Measurements from ENCODE around the gene SPRR1A.

SPRR1A gene

GRCh38 chr1:152942161-152942560 is 41.7 kb upstream of the SPRR1A start:
- DNase-seq = no peak
- Histone ChIP-seq H3K4me2 (ENCODE audit: low read depth, low read length) (no peak overlapping the region), H2AFZ (ENCODE audit: low read length) (no peak overlapping the region), H3K9ac (ENCODE audit: low read length) (no peak overlapping the region), H3F3A (ENCODE audit: insufficient read depth, low read length) (no peaks in the 10 kb centered on the region), H3K9me2 (replicated peaks; ENCODE audit: insufficient read depth, low read length) (no peaks in the 10 kb centered on the region), H3K4me3 (ENCODE audit: low read length) (no peak overlapping the region), H3K4me1 (ENCODE audit: low read length) (no peaks in the 10 kb centered on the region), H3K27me3 (replicated peaks; ENCODE audit: insufficient read depth, low read length) (no peaks in the 10 kb centered on the region), H4K20me1 (ENCODE audit: insufficient read depth, low read length) (no peaks in the 10 kb centered on the region), H3K36me3 (replicated peaks; ENCODE audit: insufficient read depth, low read length) (no peaks in the 10 kb centered on the region), H3K79me2 (ENCODE audit: low read length) (no peaks in the 10 kb centered on the region), H3K9me3 (replicated peaks; ENCODE audit: insufficient read depth, low read length) (no peaks in the 10 kb centered on the region), H3K27ac (ENCODE audit: low read length) (no peak overlapping the region)
- TF ChIP-seq EZH2phosphoT487 (IDR thresholded peaks at IDR 0.05; ENCODE audit: low read length) (no peak), CTCF (IDR thresholded peaks at IDR 0.05; ENCODE audit: low read length) (no peak), EZH2 (optimal IDR thresholded peaks at IDR 0.05; ENCODE audit: low read depth, low read length) (no peak)

- Histone ChIP-seq H3K9ac (ENCODE audit: low read length) (no peak overlapping the region), H4K20me1 (ENCODE audit: insufficient read depth, low read length) (no peaks in the 10 kb centered on the region), H3K27ac (ENCODE audit: low read length) (no peak overlapping the region), H3K9me2 (replicated peaks; ENCODE audit: insufficient read depth, low read length) (no peaks in the 10 kb centered on the region), H3K79me2 (ENCODE audit: low read length) (no peaks in the 10 kb centered on the region), H3K36me3 (replicated peaks; ENCODE audit: insufficient read depth, low read length) (no peaks in the 10 kb centered on the region), H3K27me3 (replicated peaks; ENCODE audit: insufficient read depth, low read length) (no peaks in the 10 kb centered on the region), H3F3A (ENCODE audit: insufficient read depth, low read length) (no peaks in the 10 kb centered on the region), H3K4me3 (ENCODE audit: low read length) (no peak overlapping the region), H3K4me2 (ENCODE audit: low read depth, low read length) (no peak overlapping the region), H3K9me3 (replicated peaks; ENCODE audit: insufficient read depth, low read length) (no peaks in the 10 kb centered on the region), H3K4me1 (ENCODE audit: low read length) (no peaks in the 10 kb centered on the region), H2AFZ (ENCODE audit: low read length) (no peak overlapping the region)
- no peak for DNase-seq
- TF ChIP-seq CTCF (IDR thresholded peaks at IDR 0.05; ENCODE audit: low read length) (no peak), EZH2phosphoT487 (IDR thresholded peaks at IDR 0.05; ENCODE audit: low read length) (no peak), EZH2 (optimal IDR thresholded peaks at IDR 0.05; ENCODE audit: low read depth, low read length) (no peak)
Measured at GRCh38 chr1:152946248-152946647, 37.6 kb upstream of the SPRR1A start.

- Histone ChIP-seq H3K9ac (ENCODE audit: low read length) (no peak within 1 kb of the TSS), H3K4me3 (ENCODE audit: low read length) (no peak within 1 kb of the TSS), H3K4me2 (ENCODE audit: low read depth, low read length) (no peak within 1 kb of the TSS), H3K27ac (ENCODE audit: low read length) (no peak within 1 kb of the TSS), H4K20me1 (ENCODE audit: insufficient read depth, low read length) (no peaks in the 10 kb centered on the region), H3F3A (ENCODE audit: insufficient read depth, low read length) (no peaks in the 10 kb centered on the region), H3K27me3 (replicated peaks; ENCODE audit: insufficient read depth, low read length) (no peaks in the 10 kb centered on the region), H3K79me2 (ENCODE audit: low read length) (no peaks in the 10 kb centered on the region), H3K36me3 (replicated peaks; ENCODE audit: insufficient read depth, low read length) (no peaks in the 10 kb centered on the region), H3K9me3 (replicated peaks; ENCODE audit: insufficient read depth, low read length) (no peaks in the 10 kb centered on the region), H3K9me2 (replicated peaks; ENCODE audit: insufficient read depth, low read length) (no peaks in the 10 kb centered on the region), H3K4me1 (ENCODE audit: low read length) (no peaks in the 10 kb centered on the region), H2AFZ (ENCODE audit: low read length) (no peak within 1 kb of the TSS)
- DNase-seq = no peak
- no peak for TF ChIP-seq EZH2phosphoT487 (IDR thresholded peaks at IDR 0.05; ENCODE audit: low read length)
- no peak for TF ChIP-seq EZH2 (optimal IDR thresholded peaks at IDR 0.05; ENCODE audit: low read depth, low read length)
- TF ChIP-seq CTCF (IDR thresholded peaks at IDR 0.05; ENCODE audit: low read length) = no peak
Measured at GRCh38 chr1:152946651-152947256, 37.1 kb upstream of the SPRR1A start, which contains the start of gene SPRR5. Gene SPRR5 (plus strand): TSS chr1:152947206. CDS start chr1:152948555, 1,349 bp downstream.
